Activated CD8-positive, alpha-beta memory T cell treated with anti-CD3 and anti-CD28 coated beads, Interleukin-2, amount 50 U/mL, for 1 hour (primary cell): ENCODE measurements around the gene FSHB.
"Not testable (repeated sequence)": the region's sequence is repeated elsewhere in the genome, so short reads cannot be mapped to it uniquely, and the experiment has no call there.

Source experiments
- DNase-seq: peaks from one replicate; pipeline ENCODE4 v3.0.0-alpha.2; 2020; ENCODE audit errors: extremely low read depth

Gene FSHB

GRCh38 chr11:30268638-30269037 lies 37.8 kb downstream of the FSHB start:
- not testable (repeated sequence) for DNase-seq

DNA sequence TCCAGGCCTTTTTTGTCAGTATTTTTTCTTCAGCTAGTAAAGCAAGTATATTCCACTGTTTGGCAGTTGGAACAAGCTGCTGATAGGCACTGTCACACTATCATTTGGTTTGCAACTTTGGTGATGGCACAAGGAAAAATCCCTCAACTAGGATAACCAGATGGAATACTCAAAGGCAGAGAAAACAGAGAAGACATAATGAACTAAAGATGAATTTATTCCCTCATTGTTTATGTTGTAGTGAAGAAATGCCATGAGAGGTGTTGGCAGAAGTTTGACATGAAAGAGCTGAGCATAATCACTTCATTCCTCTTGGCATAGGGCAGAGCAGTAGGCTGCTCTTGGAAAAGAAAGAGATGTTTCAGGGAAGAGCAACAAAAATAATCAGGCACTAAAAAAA lies 39.9 kb downstream of the FSHB start:
- DNase-seq = no peak

DNA sequence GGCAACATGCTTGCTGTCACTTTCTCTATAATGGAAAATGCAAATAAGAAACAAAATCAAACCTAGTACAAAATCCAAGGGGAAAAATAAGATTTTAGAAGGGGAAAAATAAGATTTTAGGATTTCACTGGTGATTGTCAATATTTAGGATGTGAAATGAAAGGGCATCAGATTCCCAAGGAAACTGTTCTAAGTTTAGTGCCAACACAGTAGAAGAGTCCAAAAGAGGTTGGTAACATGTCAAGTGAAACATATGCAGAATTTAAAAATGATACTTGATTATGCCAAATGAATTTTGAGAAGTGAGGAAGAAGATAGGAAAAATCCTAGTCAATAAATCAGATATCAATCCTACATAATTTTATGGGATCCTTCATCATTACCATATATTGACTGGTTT lies 46.4 kb downstream of the FSHB start:
- DNase-seq = no peak

DNA sequence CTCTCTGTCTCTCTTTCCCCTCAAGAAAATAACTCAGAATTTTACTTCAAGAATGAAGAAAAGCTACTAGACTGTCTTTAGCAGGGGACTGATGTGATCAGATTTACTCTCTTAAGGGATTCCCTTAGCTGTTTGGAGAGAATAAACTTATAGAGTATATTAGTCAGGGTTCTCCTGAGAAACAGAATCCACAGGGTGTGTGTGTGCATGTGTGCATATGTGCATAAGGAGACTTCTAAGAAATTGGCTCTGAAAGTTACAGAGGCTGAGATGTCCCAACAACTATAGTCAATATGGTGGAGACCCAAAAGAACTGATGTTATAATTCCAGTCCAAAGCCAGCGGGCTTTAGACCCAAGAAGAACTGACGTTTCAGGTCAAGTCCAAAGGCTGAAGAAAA lies 49.0 kb downstream of the FSHB start:
- no peak for DNase-seq

DNA sequence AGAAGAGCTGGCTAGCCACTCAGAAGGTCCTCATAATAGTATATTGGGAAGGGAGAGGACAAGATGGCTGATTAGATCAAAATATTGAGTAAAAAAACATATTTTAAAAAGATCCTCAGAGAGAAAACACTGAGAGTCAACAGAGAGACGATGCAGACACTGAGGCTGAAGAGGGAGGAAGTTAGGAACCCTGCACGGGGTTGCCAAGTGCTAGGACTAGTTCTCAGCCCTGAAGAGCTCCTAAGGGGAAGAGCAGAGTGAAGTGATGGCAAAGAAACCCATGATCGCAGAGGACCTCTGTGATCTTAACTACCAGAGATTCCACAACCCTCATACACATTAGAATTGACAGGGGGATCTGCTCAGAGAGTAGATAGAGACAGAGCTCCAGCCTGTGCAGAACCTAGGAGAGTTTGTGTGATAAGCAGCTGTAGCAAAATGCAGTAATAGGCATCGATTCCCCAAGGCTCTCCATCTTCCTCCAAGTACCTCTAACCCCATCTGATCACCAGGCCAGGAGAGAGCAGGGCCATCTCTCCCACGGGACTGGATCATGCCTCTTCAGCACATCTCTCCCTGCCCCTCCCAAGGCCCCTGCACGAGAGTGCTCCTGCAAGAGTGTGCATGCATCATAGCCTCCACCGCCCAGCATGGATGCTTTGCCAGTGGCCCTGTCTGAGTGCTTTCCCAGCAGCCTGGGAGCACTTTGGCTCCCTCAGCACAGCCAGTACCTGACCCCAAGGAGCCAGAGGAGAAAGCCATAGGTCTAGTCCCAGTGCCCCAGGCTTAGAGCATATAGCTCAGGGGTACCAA lies 50.9 kb downstream of the FSHB start:
- no peak for DNase-seq

DNA sequence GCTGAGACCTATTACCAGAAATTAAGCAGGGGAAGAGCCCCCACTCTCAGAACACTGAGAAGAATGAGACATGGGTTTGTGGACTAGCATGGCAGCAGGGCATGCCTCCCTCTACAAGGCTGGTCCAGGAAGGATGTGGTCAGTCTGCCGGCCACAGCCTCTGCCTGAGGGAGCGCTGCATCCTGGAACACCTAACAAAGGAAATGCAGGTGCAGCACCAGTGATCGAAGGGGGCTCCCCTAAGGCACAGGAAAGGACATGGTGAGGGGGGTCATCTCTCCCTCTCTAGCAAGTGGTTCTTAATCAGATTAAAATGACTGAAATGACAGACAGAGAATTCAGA lies 51.4 kb downstream of the FSHB start:
- no peak for DNase-seq
